ENCODE measurements around the gene ZXDC.

The ZXDC gene

GRCh38 chr3:126497956-126498355 is 22.3 kb upstream of the ZXDC start:
- H3K4me3 ChIP-seq (ENCODE audit: low read depth, low read length) = no peak overlapping the region
- no peak for TF ChIP-seq CTCF (IDR thresholded peaks at IDR 0.05; ENCODE audit: low read depth, low read length)
- no peak for DNase-seq (ENCODE audit: low read depth, low spot score)
- in situ Hi-C loops (cut with HindIII; ENCODE audit: low sequenced_read_pairs) = no loop called here

- no peak overlapping the region for H3K4me3 ChIP-seq (ENCODE audit: low read depth, low read length)
- DNase-seq (ENCODE audit: low read depth, low spot score) = no peak
- in situ Hi-C loops (cut with HindIII; ENCODE audit: low sequenced_read_pairs) = no loop called here
- no peak for TF ChIP-seq CTCF (IDR thresholded peaks at IDR 0.05; ENCODE audit: low read depth, low read length)
Observed at GRCh38 chr3:126496894-126497850, 21.5 kb upstream of the ZXDC start.

- DNase-seq (ENCODE audit: low read depth, low spot score) = no peak
- H3K4me3 ChIP-seq (ENCODE audit: low read depth, low read length) = no peak overlapping the region
- in situ Hi-C loops (cut with HindIII; ENCODE audit: low sequenced_read_pairs) = no loop called here
- no peak for TF ChIP-seq CTCF (IDR thresholded peaks at IDR 0.05; ENCODE audit: low read depth, low read length)
Observed at GRCh38 chr3:126495786-126496185, 20.1 kb upstream of the ZXDC start.

GRCh38 chr3:126494970-126495230 is 19.2 kb upstream of the ZXDC start:
- H3K4me3 ChIP-seq (ENCODE audit: low read depth, low read length) = no peak overlapping the region
- DNase-seq (ENCODE audit: low read depth, low spot score) = no peak
- in situ Hi-C loops (cut with HindIII; ENCODE audit: low sequenced_read_pairs) = no loop called here
- TF ChIP-seq CTCF (IDR thresholded peaks at IDR 0.05; ENCODE audit: low read depth, low read length) = no peak

GRCh38 chr3:126494204-126494969 is 18.7 kb upstream of the ZXDC start:
- no peak overlapping the region for H3K4me3 ChIP-seq (ENCODE audit: low read depth, low read length)
- in situ Hi-C loops (cut with HindIII; ENCODE audit: low sequenced_read_pairs) = no loop called here
- TF ChIP-seq CTCF (IDR thresholded peaks at IDR 0.05; ENCODE audit: low read depth, low read length) = no peak
- DNase-seq (ENCODE audit: low read depth, low spot score) = no peak

- DNase-seq (ENCODE audit: low read depth, low spot score) = peak; percentile 5
- H3K4me3 ChIP-seq (ENCODE audit: low read depth, low read length) = no peak overlapping the region
- TF ChIP-seq CTCF (IDR thresholded peaks at IDR 0.05; ENCODE audit: low read depth, low read length) = no peak
- in situ Hi-C loops (cut with HindIII; ENCODE audit: low sequenced_read_pairs) = no loop called here
Observed at GRCh38 chr3:126493739-126494138, 18.0 kb upstream of the ZXDC start.

Measured in astrocyte of the spinal cord (primary cell).